Endothelial cell of umbilical vein (primary cell): ENCODE data around the gene GYS1. TPM values are rescaled to one million over a fixed set of nuclear protein-coding genes. Genes with fewer than 3 reads are reported as not detected.

ENCODE experiments used
- BruUV-seq: library from RNA; stranded (reverse); fragments of 400-500 nt; replicated peaks from 2 replicates; lab custom pipeline; 2021; lab: Mats Ljungman, UMichigan
- CTCF ChIA-PET: fragments of 300-600, 350-600 bp; sonication (Branson Sonifier 250); formaldehyde crosslinking; loops from one replicate; lab custom pipeline; 2021; ENCODE audit warnings: antibody characterized with exemption, inconsistent platforms; lab: Charles Lee
- POLR2A ChIA-PET: fragments of 300-600, 350-600 bp; sonication (Branson Sonifier 250); formaldehyde crosslinking; loops from one replicate; lab custom pipeline; 2021; ENCODE audit warnings: antibody characterized with exemption, inconsistent platforms; lab: Charles Lee
- DNase-seq: peaks from one replicate; pipeline ENCODE4 v3.0.0-alpha.2; 2011; ENCODE audit warnings: low read depth, low spot score
- FAIRE-seq: peaks from 2 replicates; lab custom pipeline; 2011; peaks lifted over from hg19 to GRCh38; lab: Jason Lieb, UNC
- H2AFZ ChIP-seq: 2 replicates; pipeline ENCODE4 v1.6.0; 2012; ENCODE audit warnings: low read depth, low read length, control low read depth, inconsistent platforms
- H3K27ac ChIP-seq: 2 replicates; pipeline ENCODE4 v1.5.1; 2011; ENCODE audit warnings: low read depth, mild to moderate bottlenecking, control low read depth, low read length, moderate library complexity; ENCODE audit not compliant: insufficient read depth
- H3K27me3 ChIP-seq, 2 experiments: 2 replicates each; pipeline versions ENCODE4 v1.6.0 to v1.6.1; 2011; ENCODE audit warnings: low read length in 2 of 2, mixed read lengths in 1 of 2; ENCODE audit not compliant: control insufficient read depth in 2 of 2, insufficient read depth in 2 of 2
- H3K36me3 ChIP-seq, 2 experiments: 2 replicates in 1 of 2; 3 replicates in 1 of 2; pipeline ENCODE4 v1.5.1; 2011; ENCODE audit warnings: low read length in 2 of 2, mild to moderate bottlenecking in 1 of 2, moderate library complexity in 1 of 2; ENCODE audit not compliant: control insufficient read depth in 2 of 2, insufficient read depth in 2 of 2; ENCODE audit errors: extremely low read depth in 1 of 2
- H3K4me1 ChIP-seq: 3 replicates; pipeline ENCODE4 v1.5.1; 2011; ENCODE audit warnings: mild to moderate bottlenecking, low read length; ENCODE audit not compliant: control insufficient read depth, insufficient read depth; ENCODE audit errors: extremely low read depth
- H3K4me2 ChIP-seq: 2 replicates; pipeline ENCODE4 v1.6.1; 2011; ENCODE audit warnings: low read length, control low read depth, mixed read lengths; ENCODE audit not compliant: insufficient read depth
- H3K4me3 ChIP-seq, 3 experiments: fragments of 200-600 bp in 1 of 3; sonication (generic), shearing (Covaris generic) in 1 of 3; replicated peaks in 1 of 3; 2 replicates each; pipeline ENCODE4 v1.5.1; 2011 to 2016; ENCODE audit warnings: control low read depth in 3 of 3, low read length in 3 of 3, mild to moderate bottlenecking in 2 of 3, inconsistent platforms in 1 of 3, low read depth in 1 of 3, moderate library complexity in 1 of 3; ENCODE audit not compliant: insufficient read depth in 1 of 3
- H3K79me2 ChIP-seq: 2 replicates; pipeline ENCODE4 v1.6.0; 2012; ENCODE audit warnings: low read length, inconsistent platforms; ENCODE audit not compliant: control insufficient read depth, insufficient read depth
- H3K9ac ChIP-seq: replicated peaks from 2 replicates; pipeline ENCODE3; 2011; ENCODE audit warnings: low read length, control low read depth; ENCODE audit not compliant: insufficient read depth; ENCODE audit errors: extremely low read depth
- H3K9me1 ChIP-seq: replicated peaks from 3 replicates; pipeline ENCODE4 v1.6.0; 2011; ENCODE audit warnings: mild to moderate bottlenecking, low read length; ENCODE audit not compliant: control insufficient read depth, insufficient read depth; ENCODE audit errors: extremely low read depth
- H3K9me3 ChIP-seq: replicated peaks from 2 replicates; pipeline ENCODE4 v1.5.1; 2012; ENCODE audit warnings: low read length, inconsistent platforms; ENCODE audit not compliant: control insufficient read depth, insufficient read depth
- H4K20me1 ChIP-seq: replicated peaks from 2 replicates; pipeline ENCODE3; 2011; ENCODE audit warnings: mild to moderate bottlenecking, low read length; ENCODE audit not compliant: control insufficient read depth, insufficient read depth; ENCODE audit errors: extremely low read depth
- EZH2 ChIP-seq: IDR thresholded peaks from 2 replicates; pipeline ENCODE4 v1.6.1; 2012; ENCODE audit warnings: borderline replicate concordance, low read depth, mild to moderate bottlenecking, moderate library complexity, low read length, inconsistent platforms; ENCODE audit not compliant: severe bottlenecking
- FOS ChIP-seq: IDR thresholded peaks from 2 replicates; pipeline ENCODE4 v1.6.1; 2011; ENCODE audit warnings: mild to moderate bottlenecking, low read length, moderate library complexity, borderline replicate concordance; ENCODE audit not compliant: insufficient read depth
- GATA2 ChIP-seq: IDR thresholded peaks from 2 replicates; pipeline ENCODE4 v1.7.0; 2011; ENCODE audit warnings: low read depth, mild to moderate bottlenecking, moderate library complexity, mixed read lengths, low read length; ENCODE audit not compliant: insufficient read length, insufficient read depth
- JUN ChIP-seq: IDR thresholded peaks from 2 replicates; pipeline ENCODE4 v1.6.1; 2011; ENCODE audit warnings: borderline replicate concordance, low read depth; ENCODE audit not compliant: insufficient read length, insufficient read depth
- MYC ChIP-seq: IDR thresholded peaks from one replicate; pipeline ENCODE4 v1.6.1; 2011; ENCODE audit warnings: mild to moderate bottlenecking, low read depth, low read length
- POLR2A ChIP-seq: IDR thresholded peaks from 2 replicates; pipeline ENCODE4 v1.6.1; 2012; ENCODE audit warnings: low read depth, mild to moderate bottlenecking, control low read depth, low read length
- POLR2AphosphoS5 ChIP-seq: IDR thresholded peaks from 2 replicates; pipeline ENCODE4 v1.6.1; 2012; ENCODE audit warnings: low read depth, mild to moderate bottlenecking, control low read depth, low read length, moderate library complexity; ENCODE audit not compliant: insufficient read depth
- dilution Hi-C: fragments of 300-500 bp; cut with MboI; formaldehyde crosslinking; loops from one replicate; pipeline ENCODE4 v1.15.0; 2019; ENCODE audit warnings: low sequenced_read_pairs; ENCODE audit not compliant: extremely low pct_ligation_motif_present
- intact Hi-C: fragments of 100-400 bp; cut with micrococcal nuclease; formaldehyde crosslinking; loops from one replicate; pipeline ENCODE4 v1.10.0; 2022
- polyA plus RNA-seq, 4 experiments: library from polyadenylated mRNA; depleted of rRNA in 3 of 4; stranded (reverse) in 3 of 4; unstranded in 1 of 4; fragments of >200 nt; gene quantifications; 2 replicates each; pipeline versions ENCODE4 v1.2.1 to v1.2.3, GENCODE V29; 2011 to 2012; ENCODE audit warnings: missing spikeins in 1 of 4
- total RNA-seq: library from RNA; stranded (reverse); gene quantifications from 2 replicates; pipeline ENCODE4 v1.2.3, GENCODE V29; 2021
- TF ChIP-seq, protein P1 (sequence below): IDR thresholded peaks from 2 replicates; pipeline ENCODE4 v1.6.1; 2011; ENCODE audit not compliant: insufficient read depth, insufficient read length
- TF ChIP-seq, protein P2 (sequence below), 2 donors: IDR thresholded peaks; 1 replicate in 1 of 2; 2 replicates in 1 of 2; pipeline ENCODE4 v1.5.1; 2011; ENCODE audit warnings: low read length in 2 of 2, mild to moderate bottlenecking in 2 of 2, moderate library complexity in 2 of 2, control low read depth in 1 of 2, inconsistent platforms in 1 of 2, low read depth in 1 of 2; ENCODE audit not compliant: insufficient read depth in 1 of 2; ENCODE audit errors: extremely low read depth in 1 of 2

GYS1 gene
- total and polyA plus RNA-seq, 2 donors (not counting 3 experiments of a cell fraction or from before 2014, with no cell fraction given): 39.0 to 58.9 TPM

DNA sequence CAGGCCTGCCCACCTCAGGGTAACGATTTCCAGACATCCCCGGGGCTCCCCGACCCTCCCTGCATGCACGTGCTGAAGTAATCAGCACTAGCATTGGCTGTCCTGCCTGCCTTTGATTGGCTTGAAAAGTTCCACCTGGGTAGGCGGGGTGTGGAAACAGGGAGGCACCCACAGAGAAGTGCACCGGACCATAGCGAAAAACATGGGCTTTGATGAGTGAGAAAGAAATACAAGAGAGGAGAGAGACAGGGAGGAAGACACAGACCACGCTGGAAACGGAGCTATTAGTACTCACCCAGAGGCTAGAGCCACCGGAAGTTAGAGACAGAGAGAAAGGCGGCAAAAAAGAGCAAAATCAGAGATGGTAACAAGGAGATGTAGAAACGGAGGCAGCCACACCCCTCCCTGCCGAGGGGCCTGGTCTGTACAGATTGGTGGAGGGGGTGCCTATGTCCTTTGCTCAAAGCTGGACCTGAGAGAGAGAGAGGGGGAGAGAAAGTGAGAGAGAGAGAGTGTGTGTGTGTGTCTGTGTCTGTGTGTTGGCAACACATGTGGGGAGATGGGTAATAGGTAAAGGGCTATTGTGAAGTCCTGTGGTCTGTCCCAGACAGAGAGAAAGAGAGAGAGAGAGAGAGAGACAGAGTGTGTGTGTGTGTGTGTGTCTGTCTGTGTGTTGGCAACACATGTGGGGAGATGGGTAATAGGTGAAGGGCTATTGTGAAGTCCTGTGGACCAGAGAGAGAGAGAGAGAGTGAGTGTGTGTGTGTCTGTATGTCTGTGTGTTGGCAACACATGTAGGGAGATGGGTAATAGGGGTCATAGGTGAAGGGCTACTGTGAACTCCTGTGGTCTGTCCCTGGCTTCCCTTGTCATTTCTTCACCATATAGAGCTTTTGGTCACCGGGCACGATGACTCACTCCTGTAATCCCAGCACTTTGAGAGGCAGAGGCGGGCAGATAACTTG is 28.1 kb upstream of the GYS1 start:
- DNase-seq (no peak), FAIRE-seq (no peak)
- dilution Hi-C loops: no loop called here

More for the DNA sequence above, 28.1 kb upstream of the GYS1 start:
- Histone ChIP-seq H2AFZ (no peak overlapping the region), H3K36me3 (peaks cover 0 to 2% of the 10 kb centered on the region in 2 experiments), H3K27me3 (peaks cover 0 to 5% of the 10 kb centered on the region in 2 experiments), H3K9me3 (no peaks in the 10 kb centered on the region), H3K4me1 (peaks cover 10% of the 10 kb centered on the region), H3K79me2 (no peaks in the 10 kb centered on the region), H3K9me1 (no peaks in the 10 kb centered on the region), H3K4me3 (no peak overlapping the region), H3K4me2 (no peak overlapping the region), H4K20me1 (no peaks in the 10 kb centered on the region), H3K9ac (no peak overlapping the region), H3K27ac (no peak overlapping the region)
- intact Hi-C loops: no loop called here
- ChIA-PET POLR2A (no interaction called here), CTCF (interaction anchor here (1.4 kb wide), 1 partner anchor 21 kb away, joined by 4 read pairs; no protein-coding TSS in a partner anchor)
- no TSS peak for BruUV-seq
- TF ChIP-seq MYC (no peak), POLR2A (no peak), POLR2AphosphoS5 (no peak), GATA2 (no peak), FOS (no peak), EZH2 (no peak), JUN (no peak)
- TF ChIP-seq, protein P1, sequence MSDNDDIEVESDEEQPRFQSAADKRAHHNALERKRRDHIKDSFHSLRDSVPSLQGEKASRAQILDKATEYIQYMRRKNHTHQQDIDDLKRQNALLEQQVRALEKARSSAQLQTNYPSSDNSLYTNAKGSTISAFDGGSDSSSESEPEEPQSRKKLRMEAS: no peak
- TF ChIP-seq, protein P2, sequence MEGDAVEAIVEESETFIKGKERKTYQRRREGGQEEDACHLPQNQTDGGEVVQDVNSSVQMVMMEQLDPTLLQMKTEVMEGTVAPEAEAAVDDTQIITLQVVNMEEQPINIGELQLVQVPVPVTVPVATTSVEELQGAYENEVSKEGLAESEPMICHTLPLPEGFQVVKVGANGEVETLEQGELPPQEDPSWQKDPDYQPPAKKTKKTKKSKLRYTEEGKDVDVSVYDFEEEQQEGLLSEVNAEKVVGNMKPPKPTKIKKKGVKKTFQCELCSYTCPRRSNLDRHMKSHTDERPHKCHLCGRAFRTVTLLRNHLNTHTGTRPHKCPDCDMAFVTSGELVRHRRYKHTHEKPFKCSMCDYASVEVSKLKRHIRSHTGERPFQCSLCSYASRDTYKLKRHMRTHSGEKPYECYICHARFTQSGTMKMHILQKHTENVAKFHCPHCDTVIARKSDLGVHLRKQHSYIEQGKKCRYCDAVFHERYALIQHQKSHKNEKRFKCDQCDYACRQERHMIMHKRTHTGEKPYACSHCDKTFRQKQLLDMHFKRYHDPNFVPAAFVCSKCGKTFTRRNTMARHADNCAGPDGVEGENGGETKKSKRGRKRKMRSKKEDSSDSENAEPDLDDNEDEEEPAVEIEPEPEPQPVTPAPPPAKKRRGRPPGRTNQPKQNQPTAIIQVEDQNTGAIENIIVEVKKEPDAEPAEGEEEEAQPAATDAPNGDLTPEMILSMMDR (IDR thresholded peaks at IDR 0.05; ENCODE audit: extremely low read depth in 1 of 2, insufficient read depth in 1 of 2, low read depth in 1 of 2, low read length in 2 of 2): no peak
